HepG2 (cell line): ENCODE data around the gene PRRT1B. TPM values are rescaled to one million over a fixed set of nuclear protein-coding genes. Genes with fewer than 3 reads are reported as not detected.

Source experiments
- BCLAF1 ChIP-seq: fragments of 450-650 bp; IDR thresholded peaks from 2 replicates; pipeline ENCODE4 v1.6.1; 2017; ENCODE audit warnings: mild to moderate bottlenecking
- KDM4B ChIP-seq: sonication (generic); formaldehyde crosslinking; IDR thresholded peaks from 2 replicates; pipeline ENCODE4 v1.4.0; 2020; ENCODE audit warnings: missing genetic modification reagents
- MTA1 ChIP-seq: sonication (generic); formaldehyde crosslinking; IDR thresholded peaks from 2 replicates; pipeline ENCODE4 v1.4.0; 2020; ENCODE audit warnings: missing genetic modification reagents, mild to moderate bottlenecking, borderline replicate concordance
- PTBP1 ChIP-seq: fragments of 200-400 bp; formaldehyde crosslinking; IDR thresholded peaks from 2 replicates; pipeline ENCODE4 v1.6.1; 2018; ENCODE audit warnings: low read length, low read depth; ENCODE audit not compliant: poor library complexity, severe bottlenecking
- THAP11 ChIP-seq: IDR thresholded peaks from 2 replicates; pipeline ENCODE4 v1.6.1; 2016; ENCODE audit warnings: missing biosample characterization, missing genetic modification reagents
- YY1 ChIP-seq: IDR thresholded peaks from 2 replicates; pipeline ENCODE4 v1.6.1; 2011; ENCODE audit warnings: low read length, low read depth, moderate library complexity, mild to moderate bottlenecking; ENCODE audit not compliant: insufficient read depth, insufficient replicate concordance
- ZNF136 ChIP-seq: sonication (generic); formaldehyde crosslinking; IDR thresholded peaks from 2 replicates; pipeline ENCODE4 v1.8.1; 2022; ENCODE audit warnings: low read depth, mild to moderate bottlenecking, moderate library complexity, missing genetic modification reagents
- ZNF275 ChIP-seq: sonication (generic); formaldehyde crosslinking; IDR thresholded peaks from 2 replicates; pipeline ENCODE4 v1.8.0; 2022; ENCODE audit warnings: missing genetic modification reagents, mild to moderate bottlenecking, inconsistent platforms, borderline replicate concordance
- ZNF3 ChIP-seq: IDR thresholded peaks from 2 replicates; pipeline ENCODE4 v1.7.0; 2017; ENCODE audit warnings: inconsistent platforms
- polyA plus RNA-seq, 8 experiments: library from polyadenylated mRNA; depleted of rRNA in 3 of 8; stranded (reverse) in 7 of 8; unstranded in 1 of 8; fragments of >200 nt; fragmentation: Illumina TruSeq in 4 of 8; extraction: Trizol in 4 of 8; gene quantifications; 2 replicates each; pipeline versions ENCODE4 v1.2.1 to v1.2.3, GENCODE V29; 2011 to 2016; ENCODE audit warnings: low read depth in 4 of 8, missing spikeins in 1 of 8, mixed read lengths in 1 of 8; ENCODE audit not compliant: insufficient read depth in 1 of 8
- total RNA-seq, 5 experiments: library from RNA; depleted of rRNA; stranded (reverse); fragments of >200 nt; fragmentation: Illumina TruSeq; extraction: Trizol; gene quantifications; 2 replicates each; pipeline ENCODE4 v1.2.3, GENCODE V29; 2016; ENCODE audit warnings: low read depth in 1 of 5

PRRT1B gene
- total and polyA plus RNA-seq, 2 of the 13 experiments (the other 11 are each of a cell fraction or from before 2014, with no cell fraction given) = not detected

GRCh38 chr9:131608493-131609037 is 63.2 kb downstream of the PRRT1B start (continued):
- TF ChIP-seq ZNF136 (0 out of 2 replicates have a peak, but pooled peaks have one; percentile 46), ZNF3 (CRISPR knock-in tag) (no peak), YY1 (no peak), PTBP1 (no peak), KDM4B (CRISPR knock-in tag) (no peak), ZNF275 (no peak), MTA1 (CRISPR knock-in tag) (no peak), BCLAF1 (no peak), THAP11 (no peak)
- TF ChIP-seq, all 625 proteins: peak for 19

Other genes starting within 250 kb of the PRRT1B start
- 37.4 TPM in 2 replicates for gene PRRC2B, start 151.4 kb upstream of the PRRT1B start, total RNA-seq (2016; rRNA removed; fragmentation: Illumina TruSeq; extraction: Trizol)
- gene PRRC2B, start 151.4 kb upstream of the PRRT1B start, polyA plus RNA-seq (2011; rRNA removed) = 18.9 and 20.8 TPM in 2 replicates
- gene POMT1, start 42.6 kb upstream of the PRRT1B start, total RNA-seq (2016; rRNA removed; fragmentation: Illumina TruSeq; extraction: Trizol) = 6.3 and 21.6 TPM in 2 replicates
- 22.7 and 27.1 TPM in 2 replicates for gene POMT1, start 42.6 kb upstream of the PRRT1B start, polyA plus RNA-seq (2011; rRNA removed)
- gene UCK1, start 14.3 kb upstream of the PRRT1B start, total RNA-seq (2016; rRNA removed; fragmentation: Illumina TruSeq; extraction: Trizol) = 24.1 and 25.3 TPM in 2 replicates
- 11.0 and 15.3 TPM in 2 replicates for gene UCK1, start 14.3 kb upstream of the PRRT1B start, polyA plus RNA-seq (2011; rRNA removed)
- 21.2 and 21.7 TPM in 2 replicates for gene RAPGEF1, start 194.6 kb downstream of the PRRT1B start, total RNA-seq (2016; rRNA removed; fragmentation: Illumina TruSeq; extraction: Trizol)
- gene RAPGEF1, start 194.6 kb downstream of the PRRT1B start, polyA plus RNA-seq (2011; rRNA removed) = 38.9 and 46.6 TPM in 2 replicates